Omental fat pad (tissue), 4 donors: ENCODE measurements around the gene MTOR. TPM values are rescaled to one million over a fixed set of nuclear protein-coding genes. Genes with fewer than 3 reads are reported as not detected.
"Not testable (repeated sequence)": the region's sequence is repeated elsewhere in the genome, so short reads cannot be mapped to it uniquely, and the experiment has no call there.

Experiments used
- ATAC-seq: fragments of 150-250 bp; one replicate; pipeline ENCODE4 v1.9.1; 2016; ENCODE audit warnings: mild to moderate bottlenecking, moderate library complexity; ENCODE audit not compliant: low FRiP score
- DNase-seq: peaks from one replicate; pipeline ENCODE4 v3.0.0-alpha.2; 2019; ENCODE audit warnings: low spot score
- total RNA-seq, 4 donors: library from RNA; depleted of rRNA; stranded (reverse); fragments of >200 nt; gene quantifications; one replicate each; pipeline ENCODE4 v1.1.0, GENCODE V29; 2016
- TF ChIP-seq, protein P1 (sequence below), 3 donors: fragments of 450-650 bp; IDR thresholded peaks; one replicate each; pipeline ENCODE4 v1.5.1; 2016 to 2017; ENCODE audit warnings: antibody characterized with exemption in 3 of 3, mild to moderate bottlenecking in 3 of 3, moderate library complexity in 2 of 3

MTOR gene
- total RNA-seq, 4 donors from 2014 or later, result 38.0 to 48.2 (median 43.6) TPM

DNA sequence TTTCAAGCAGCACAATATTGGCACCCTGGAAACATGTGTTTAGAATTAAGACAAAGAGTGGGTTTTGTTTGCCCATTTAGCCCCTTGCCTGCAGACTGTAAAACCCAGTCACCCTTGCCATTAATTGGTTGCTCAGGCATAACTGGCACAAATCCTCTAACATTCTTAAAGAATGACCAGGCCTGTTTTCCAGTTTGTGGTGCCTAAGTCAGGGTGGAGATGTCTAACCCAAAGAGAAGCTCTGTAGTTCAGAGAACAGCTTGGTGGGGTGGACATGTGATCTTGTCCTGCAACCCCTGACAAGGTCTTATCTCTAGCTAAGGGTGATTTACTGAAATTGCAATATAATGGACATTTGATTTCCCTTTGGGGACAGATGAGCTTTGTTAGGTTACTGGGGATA lies 82.0 kb downstream of the MTOR start:
- TF ChIP-seq, protein P1, sequence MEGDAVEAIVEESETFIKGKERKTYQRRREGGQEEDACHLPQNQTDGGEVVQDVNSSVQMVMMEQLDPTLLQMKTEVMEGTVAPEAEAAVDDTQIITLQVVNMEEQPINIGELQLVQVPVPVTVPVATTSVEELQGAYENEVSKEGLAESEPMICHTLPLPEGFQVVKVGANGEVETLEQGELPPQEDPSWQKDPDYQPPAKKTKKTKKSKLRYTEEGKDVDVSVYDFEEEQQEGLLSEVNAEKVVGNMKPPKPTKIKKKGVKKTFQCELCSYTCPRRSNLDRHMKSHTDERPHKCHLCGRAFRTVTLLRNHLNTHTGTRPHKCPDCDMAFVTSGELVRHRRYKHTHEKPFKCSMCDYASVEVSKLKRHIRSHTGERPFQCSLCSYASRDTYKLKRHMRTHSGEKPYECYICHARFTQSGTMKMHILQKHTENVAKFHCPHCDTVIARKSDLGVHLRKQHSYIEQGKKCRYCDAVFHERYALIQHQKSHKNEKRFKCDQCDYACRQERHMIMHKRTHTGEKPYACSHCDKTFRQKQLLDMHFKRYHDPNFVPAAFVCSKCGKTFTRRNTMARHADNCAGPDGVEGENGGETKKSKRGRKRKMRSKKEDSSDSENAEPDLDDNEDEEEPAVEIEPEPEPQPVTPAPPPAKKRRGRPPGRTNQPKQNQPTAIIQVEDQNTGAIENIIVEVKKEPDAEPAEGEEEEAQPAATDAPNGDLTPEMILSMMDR (IDR thresholded peaks at IDR 0.05), result no peak
- ATAC-seq (no peak), DNase-seq (no peak)

DNA sequence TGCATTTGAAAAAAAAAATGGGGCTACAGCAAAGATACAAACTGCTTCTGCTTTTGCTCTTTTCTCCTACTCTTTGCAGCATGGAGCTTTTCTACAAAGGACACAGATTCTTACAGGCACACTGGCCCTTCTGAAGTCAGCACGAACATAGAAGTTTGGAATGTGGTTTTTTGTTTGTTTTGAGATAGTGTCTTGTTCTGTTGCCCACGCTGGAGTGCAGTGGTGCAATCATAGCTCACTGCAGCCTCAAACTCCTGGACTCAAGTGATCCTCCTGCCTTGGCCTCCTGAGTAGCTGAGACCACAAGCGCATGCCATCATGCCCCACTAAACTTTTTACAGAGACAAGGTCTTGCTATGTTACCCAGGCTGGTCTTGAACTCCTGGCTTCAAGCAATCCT lies 82.6 kb downstream of the MTOR start:
- not testable (repeated sequence) for ATAC-seq, DNase-seq

GRCh38 chr1:11179125-11179524 lies 83.2 kb downstream of the MTOR start:
- ATAC-seq (no peak), DNase-seq (no peak)
- TF ChIP-seq, protein P1 (IDR thresholded peaks at IDR 0.05), result no peak

- ATAC-seq, result peak; percentile 63
- no peak for DNase-seq
- TF ChIP-seq, protein P1 (IDR thresholded peaks at IDR 0.05), result no peak
Observed at GRCh38 chr1:11178021-11179015, 84.0 kb downstream of the MTOR start.

DNA sequence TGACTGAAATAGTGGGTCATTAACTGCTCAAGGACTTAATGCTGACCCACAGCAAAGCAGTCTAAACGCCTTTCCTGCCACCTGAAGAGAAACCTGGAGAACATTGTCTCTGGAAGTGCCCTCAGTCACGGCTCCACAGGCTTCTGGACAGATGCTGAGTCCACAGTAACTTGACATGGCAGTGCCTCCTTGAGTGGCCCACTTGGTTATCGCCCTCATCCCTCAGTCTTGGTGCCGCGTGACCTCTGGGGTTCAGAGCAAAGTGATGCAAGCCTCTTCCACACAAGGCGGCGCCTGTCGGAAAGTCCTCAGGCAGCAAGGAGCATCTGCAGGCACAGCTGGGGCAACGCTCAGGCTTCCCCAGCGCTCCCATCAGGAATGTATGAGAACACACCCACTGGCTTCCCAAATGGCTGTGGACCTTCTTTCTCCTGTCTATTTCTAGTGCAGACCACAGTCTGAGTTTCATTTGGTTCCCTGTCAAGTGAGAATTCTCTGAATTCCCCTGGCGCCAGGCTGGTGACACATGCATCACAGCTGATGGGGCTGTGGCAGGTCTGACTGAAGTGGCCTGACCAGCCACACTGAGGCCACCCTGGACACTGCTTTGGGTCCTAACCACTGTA lies 86.2 kb downstream of the MTOR start:
- ATAC-seq (no peak), DNase-seq (no peak)
- TF ChIP-seq, protein P1 (IDR thresholded peaks at IDR 0.05), result no peak

- ATAC-seq, result no peak
- TF ChIP-seq, protein P1 (IDR thresholded peaks at IDR 0.05), result no peak
Observed at GRCh38 chr1:11175461-11175860, 86.9 kb downstream of the MTOR start.

GRCh38 chr1:11174261-11174942 lies 87.9 kb downstream of the MTOR start:
- ATAC-seq, result no peak
- DNase-seq, result no peak
- TF ChIP-seq, protein P1 (IDR thresholded peaks at IDR 0.05), result no peak

More at GRCh38 chr1:11175461-11175860, 86.9 kb downstream of the MTOR start:
- DNase-seq, result no peak
